H1 (cell line): Measurements from ENCODE around the gene ARHGDIB. TPM values are rescaled to one million over a fixed set of nuclear protein-coding genes. Genes with fewer than 3 reads are reported as not detected.

ENCODE experiments used
- CTCF ChIA-PET: fragments of 300-600 bp; sonication (Branson Sonifier 250); formaldehyde crosslinking; loops from one replicate; lab custom pipeline; 2021; ENCODE audit not compliant: partially characterized antibody; lab: Charles Lee
- POLR2A ChIA-PET: fragments of 300-600 bp; sonication (Branson Sonifier 250); formaldehyde crosslinking; loops from one replicate; lab custom pipeline; 2021; ENCODE audit warnings: inconsistent platforms; ENCODE audit not compliant: partially characterized antibody; lab: Charles Lee
- DNase-seq, 2 experiments: peaks; one replicate each; pipeline versions ENCODE4 v3.0.0 to v3.0.0-alpha.2; 2010 to 2022; ENCODE audit warnings: low spot score in 2 of 2, low read depth in 1 of 2, mixed read lengths in 1 of 2
- FAIRE-seq: peaks from 2 replicates; lab custom pipeline; 2011; peaks lifted over from hg19 to GRCh38; lab: Jason Lieb, UNC
- H2AFZ ChIP-seq: 2 replicates; pipeline ENCODE4 v1.8.1; 2012; ENCODE audit warnings: low read length, inconsistent platforms
- H2AK5ac ChIP-seq: 2 replicates; pipeline ENCODE4 v1.6.1; 2013; ENCODE audit warnings: low read depth, low read length
- H2BK120ac ChIP-seq: replicated peaks from 2 replicates; pipeline ENCODE3; 2013; ENCODE audit warnings: low read depth, low read length, inconsistent platforms
- H2BK12ac ChIP-seq: 2 replicates; pipeline ENCODE4 v1.6.1; 2013; ENCODE audit warnings: low read depth, low read length
- H2BK15ac ChIP-seq: 2 replicates; pipeline ENCODE4 v1.6.1; 2013; ENCODE audit warnings: low read length
- H2BK20ac ChIP-seq: 2 replicates; pipeline ENCODE4 v1.6.1; 2013; ENCODE audit warnings: low read length
- H2BK5ac ChIP-seq: 2 replicates; pipeline ENCODE4 v1.6.1; 2013; ENCODE audit warnings: low read depth, low read length
- H3K14ac ChIP-seq: 2 replicates; pipeline ENCODE4 v1.6.1; 2013; ENCODE audit warnings: inconsistent platforms; ENCODE audit not compliant: insufficient read length
- H3K18ac ChIP-seq: 2 replicates; pipeline ENCODE4 v1.6.1; 2013; ENCODE audit warnings: low read length; ENCODE audit errors: extremely low read depth
- H3K23ac ChIP-seq: 2 replicates; pipeline ENCODE4 v1.6.1; 2013; ENCODE audit warnings: inconsistent platforms; ENCODE audit not compliant: insufficient read length
- H3K23me2 ChIP-seq: 2 replicates; pipeline ENCODE4 v1.6.1; 2013; ENCODE audit warnings: low read depth, low read length
- H3K27ac ChIP-seq: 2 replicates; pipeline ENCODE4 v1.6.1; 2011; ENCODE audit warnings: low read depth, low read length, inconsistent platforms
- H3K27me3 ChIP-seq, 4 experiments: replicated peaks in 1 of 4; 1 replicate in 1 of 4; 2 replicates in 3 of 4; pipeline versions ENCODE4 v1.6.1 to v1.8.1; 2011 to 2013; ENCODE audit warnings: low read length in 3 of 4, mild to moderate bottlenecking in 3 of 4, inconsistent platforms in 2 of 4, mixed read lengths in 2 of 4, moderate library complexity in 1 of 4; ENCODE audit not compliant: control insufficient read depth in 3 of 4, insufficient read depth in 3 of 4; ENCODE audit errors: extremely low read depth in 1 of 4
- H3K36me3 ChIP-seq, 4 experiments: 2 replicates each; pipeline versions ENCODE4 v1.6.1 to v1.8.1; 2011 to 2013; ENCODE audit warnings: mild to moderate bottlenecking in 4 of 4, low read length in 3 of 4, moderate library complexity in 2 of 4, control low read depth in 1 of 4, inconsistent platforms in 1 of 4; ENCODE audit not compliant: insufficient read depth in 4 of 4, control insufficient read depth in 2 of 4
- H3K4ac ChIP-seq: replicated peaks from 2 replicates; pipeline ENCODE3; 2013; ENCODE audit warnings: low read length, low read depth, mixed read lengths, inconsistent platforms; ENCODE audit not compliant: insufficient read length
- H3K4me1 ChIP-seq, 4 experiments: replicated peaks in 1 of 4; 1 replicate in 1 of 4; 2 replicates in 3 of 4; pipeline versions ENCODE4 v1.6.1 to v1.8.1; 2011 to 2013; ENCODE audit warnings: low read length in 3 of 4, inconsistent platforms in 2 of 4, mixed read lengths in 1 of 4; ENCODE audit not compliant: insufficient read depth in 4 of 4, control insufficient read depth in 3 of 4
- H3K4me2 ChIP-seq, 2 experiments: 2 replicates each; pipeline versions ENCODE4 v1.6.1 to v1.8.1; 2011 to 2013; ENCODE audit warnings: low read depth in 2 of 2, low read length in 2 of 2, control low read depth in 1 of 2, inconsistent platforms in 1 of 2, mild to moderate bottlenecking in 1 of 2; ENCODE audit not compliant: insufficient read depth in 1 of 2
- H3K4me3 ChIP-seq, 4 experiments: fragments of 200-600, 300-600 bp in 1 of 4; sonication (generic), shearing (Covaris generic), sonication (Bioruptor Twin) in 1 of 4; 2 replicates each; pipeline versions ENCODE4 v1.5.1 to v1.8.1; 2011 to 2016; ENCODE audit warnings: low read length in 4 of 4, low read depth in 3 of 4, control low read depth in 2 of 4, inconsistent platforms in 2 of 4, mild to moderate bottlenecking in 2 of 4, mixed read lengths in 1 of 4, moderate library complexity in 1 of 4; ENCODE audit not compliant: insufficient read depth in 2 of 4; ENCODE audit errors: extremely low read depth in 1 of 4
- H3K56ac ChIP-seq: replicated peaks from 2 replicates; pipeline ENCODE3; 2013; ENCODE audit warnings: low read depth, mild to moderate bottlenecking, mixed read lengths, low read length, inconsistent platforms; ENCODE audit not compliant: insufficient read length
- H3K79me1 ChIP-seq: 2 replicates; pipeline ENCODE4 v1.6.1; 2013; ENCODE audit warnings: low read depth, low read length, control low read depth
- H3K79me2 ChIP-seq, 2 experiments: 2 replicates each; pipeline versions ENCODE4 v1.6.1 to v1.8.1; 2012 to 2013; ENCODE audit warnings: low read length in 2 of 2, mild to moderate bottlenecking in 2 of 2, inconsistent platforms in 1 of 2; ENCODE audit not compliant: insufficient read depth in 2 of 2, control insufficient read depth in 1 of 2
- H3K9ac ChIP-seq, 4 experiments: replicated peaks in 1 of 4; 1 replicate in 1 of 4; 2 replicates in 3 of 4; pipeline versions ENCODE4 v1.6.1 to v1.8.1; 2011 to 2013; ENCODE audit warnings: low read depth in 3 of 4, low read length in 3 of 4, control low read depth in 2 of 4, mild to moderate bottlenecking in 2 of 4, moderate library complexity in 2 of 4, inconsistent platforms in 1 of 4; ENCODE audit errors: extremely low read depth in 1 of 4
- H3K9me3 ChIP-seq, 2 experiments: 2 replicates each; pipeline versions ENCODE4 v1.6.1 to v1.8.1; 2012 to 2013; ENCODE audit warnings: mild to moderate bottlenecking in 2 of 2, moderate library complexity in 2 of 2, control low read depth in 1 of 2, inconsistent platforms in 1 of 2, low read depth in 1 of 2, low read length in 1 of 2, mixed read lengths in 1 of 2; ENCODE audit not compliant: insufficient read depth in 2 of 2
- H4K20me1 ChIP-seq, 2 experiments: replicated peaks in 1 of 2; 2 replicates each; pipeline versions ENCODE3 to v1.8.1; 2011 to 2013; ENCODE audit warnings: inconsistent platforms in 2 of 2, low read length in 2 of 2, mild to moderate bottlenecking in 1 of 2; ENCODE audit not compliant: insufficient read depth in 2 of 2, control insufficient read depth in 1 of 2
- H4K5ac ChIP-seq: 2 replicates; pipeline ENCODE4 v1.6.1; 2013; ENCODE audit warnings: low read length, low read depth, mixed read lengths, inconsistent platforms; ENCODE audit not compliant: insufficient read length
- H4K8ac ChIP-seq: 2 replicates; pipeline ENCODE4 v1.8.0; 2013; ENCODE audit warnings: mild to moderate bottlenecking, moderate library complexity, low read length, inconsistent platforms; ENCODE audit not compliant: insufficient read depth; ENCODE audit errors: extremely low read depth
- H4K91ac ChIP-seq: replicated peaks from 2 replicates; pipeline ENCODE3; 2013; ENCODE audit warnings: low read length, mixed read lengths, inconsistent platforms; ENCODE audit not compliant: insufficient read length
- BRCA1 ChIP-seq: IDR thresholded peaks from 2 replicates; pipeline ENCODE4 v1.6.1; 2012; ENCODE audit warnings: low read depth, low read length, improper control_type of control experiment
- EP300 ChIP-seq, 2 experiments: IDR thresholded peaks; 1 replicate in 1 of 2; 2 replicates in 1 of 2; pipeline ENCODE4 v1.6.1; 2011 to 2012; ENCODE audit warnings: low read depth in 2 of 2, low read length in 2 of 2, mild to moderate bottlenecking in 2 of 2, borderline replicate concordance in 1 of 2, inconsistent platforms in 1 of 2, moderate library complexity in 1 of 2
- EZH2 ChIP-seq: fragments of 200-600 bp; sonication (generic); IDR thresholded peaks from 2 replicates; pipeline ENCODE4 v1.7.1; 2012; ENCODE audit warnings: low read depth, mild to moderate bottlenecking, moderate library complexity, low read length, inconsistent platforms; ENCODE audit not compliant: severe bottlenecking
- GABPA ChIP-seq: IDR thresholded peaks from 2 replicates; pipeline ENCODE4 v1.6.1; 2011; ENCODE audit warnings: mild to moderate bottlenecking, low read length, moderate library complexity, borderline replicate concordance; ENCODE audit not compliant: insufficient read depth
- KDM4A ChIP-seq: IDR thresholded peaks from one replicate; pipeline ENCODE4 v1.7.1; 2012; ENCODE audit warnings: low read depth, mild to moderate bottlenecking, moderate library complexity, low read length, inconsistent platforms; ENCODE audit not compliant: severe bottlenecking
- RFX5 ChIP-seq: IDR thresholded peaks from 2 replicates; pipeline ENCODE4 v1.6.1; 2011; ENCODE audit warnings: low read depth, low read length, improper control_type of control experiment, borderline replicate concordance
- SIX5 ChIP-seq: IDR thresholded peaks from 2 replicates; pipeline ENCODE4 v1.6.1; 2011; ENCODE audit warnings: mild to moderate bottlenecking, low read depth, low read length
- SP4 ChIP-seq: IDR thresholded peaks from 2 replicates; pipeline ENCODE4 v1.6.1; 2012; ENCODE audit warnings: low read length, inconsistent platforms
- SRF ChIP-seq: IDR thresholded peaks from 2 replicates; pipeline ENCODE4 v1.6.1; 2011; ENCODE audit warnings: mild to moderate bottlenecking, low read depth, low read length, moderate library complexity
- TEAD4 ChIP-seq: IDR thresholded peaks from 2 replicates; pipeline ENCODE4 v1.6.1; 2012; ENCODE audit warnings: low read depth, low read length, inconsistent platforms, mixed read lengths
- YY1 ChIP-seq: IDR thresholded peaks from 2 replicates; pipeline ENCODE4 v1.6.1; 2011; ENCODE audit warnings: low read depth, mild to moderate bottlenecking, low read length
- ZNF274 ChIP-seq: IDR thresholded peaks from 2 replicates; pipeline ENCODE4 v1.7.0; 2012; ENCODE audit warnings: low read length, borderline replicate concordance; ENCODE audit errors: extremely low read depth
- WGBS, 2 experiments: shearing (Covaris generic) in 1 of 2; methylation state at CpG; one replicate each; pipeline versions ENCODE4 v1.1.6 to v1.1.7; 2013 to 2015; ENCODE audit warnings: low lambda C conversion rate in 2 of 2, mixed read lengths in 2 of 2, inconsistent platforms in 1 of 2, low coverage in 1 of 2, missing lambda C conversion rate in 1 of 2; ENCODE audit not compliant: insufficient replicate concordance in 2 of 2, insufficient coverage in 1 of 2, insufficient read length in 1 of 2; ENCODE audit errors: extremely low coverage in 1 of 2, missing lambda C conversion rate in 1 of 2; 5-methylcytosine and 5-hydroxymethylcytosine counted together
- polyA plus RNA-seq, 7 experiments: library from polyadenylated mRNA; depleted of rRNA in 3 of 7; stranded (reverse) in 5 of 7; unstranded in 2 of 7; fragments of >200 nt in 5 of 7; fragments of 200-250 nt in 2 of 7; gene quantifications; 1 replicate in 5 of 7; 2 replicates in 1 of 7; 4 replicates in 1 of 7; pipeline versions ENCODE4 v1.2.1 to v1.2.3, GENCODE V29; 2011 to 2013; ENCODE audit warnings: missing spikeins in 2 of 7, mixed read lengths in 2 of 7
- total RNA-seq: library from RNA; stranded (reverse); fragmentation: NEBNext Ultra II Directional; extraction: Animal tissue kit (Norgen Biotek cat#: 25700); gene quantifications from 2 replicates; pipeline ENCODE4 v1.2.1, GENCODE V29; 2021
- TF ChIP-seq, protein P1 (sequence below): IDR thresholded peaks from 2 replicates; pipeline ENCODE4 v1.6.1; 2011; ENCODE audit warnings: low read depth, mild to moderate bottlenecking, low read length; ENCODE audit not compliant: insufficient read depth

ARHGDIB gene
- total and polyA plus RNA-seq, 2 of the 8 experiments (the other 6 are each of a cell fraction or from before 2014, with no cell fraction given) = 0.82 to 1.3 TPM

DNA sequence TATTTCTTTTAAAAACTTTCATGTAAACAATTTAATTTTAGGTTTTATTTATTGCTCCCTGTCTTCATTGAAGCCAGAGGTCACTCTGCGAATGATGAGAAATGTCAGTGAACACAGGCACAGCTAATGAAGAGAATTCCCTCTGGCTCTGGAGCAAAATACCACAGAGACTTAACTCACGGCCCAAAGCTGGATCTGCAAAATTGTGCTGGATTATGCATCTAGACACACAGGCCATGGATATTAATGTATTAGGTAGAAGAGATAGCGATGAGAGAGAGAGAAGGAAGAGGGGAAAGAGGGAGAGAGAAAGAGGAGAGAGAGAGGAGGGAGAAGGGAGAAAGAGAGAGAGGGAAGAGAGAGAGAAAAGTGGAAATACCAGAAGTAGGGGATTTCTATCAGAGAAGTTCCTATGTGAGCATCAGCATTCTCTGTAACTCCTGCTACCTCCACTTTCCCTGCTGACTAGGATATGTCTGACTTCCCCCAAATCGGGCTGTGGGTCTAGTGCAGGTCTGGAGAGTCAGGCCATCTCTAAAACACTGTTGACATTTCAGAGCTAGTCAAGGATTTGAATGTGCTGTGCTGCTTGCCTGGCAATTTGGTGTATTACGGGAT, 3.7 kb downstream of the ARHGDIB start:
- no peak overlapping the region for H3K9ac ChIP-seq
- no peak overlapping the region for H4K8ac ChIP-seq
- no peak overlapping the region for H4K5ac ChIP-seq
- no peaks in the 10 kb centered on the region for H3K79me2 ChIP-seq
- no peak overlapping the region for H2AFZ ChIP-seq
- H3K56ac ChIP-seq = no peak overlapping the region
- H3K18ac ChIP-seq = no peak overlapping the region
- no peak overlapping the region for H3K4me2 ChIP-seq
- no peaks in the 10 kb centered on the region for H3K36me3 ChIP-seq
- no peak overlapping the region for H3K27ac ChIP-seq
- no peak overlapping the region for H3K4ac ChIP-seq
- H2BK120ac ChIP-seq = no peak overlapping the region
- no peak overlapping the region for H2BK20ac ChIP-seq
- DNase-seq (no peak), FAIRE-seq (no peak)
- no peak overlapping the region for H4K91ac ChIP-seq
- no peak overlapping the region for H2BK5ac ChIP-seq
- no peak overlapping the region for H3K14ac ChIP-seq
- no peaks in the 10 kb centered on the region for H3K4me1 ChIP-seq
- H2BK15ac ChIP-seq = no peak overlapping the region
- no peaks in the 10 kb centered on the region for H3K9me3 ChIP-seq
- ChIA-PET POLR2A (no interaction called here), CTCF (interaction anchor here (1.3 to 2.9 kb wide), 2 partner anchors 21 to 36 kb away, joined by 3 to 18 read pairs; partner anchors contain the start of gene ERP27)
- no peaks in the 10 kb centered on the region for H3K23me2 ChIP-seq
- H2BK12ac ChIP-seq = no peak overlapping the region
- H3K79me1 ChIP-seq = no peaks in the 10 kb centered on the region
- H2AK5ac ChIP-seq = no peak overlapping the region
- H3K23ac ChIP-seq = no peak overlapping the region
- 89 to 100% methylated on average over 1 to 5 of the region's 5 CpGs for WGBS, 2 experiments
- H4K20me1 ChIP-seq = no peaks in the 10 kb centered on the region
- no peak overlapping the region for H3K4me3 ChIP-seq
- H3K27me3 ChIP-seq = no peaks in the 10 kb centered on the region
- TF ChIP-seq KDM4A (no peak), SP4 (no peak), SIX5 (no peak), TEAD4 (no peak), EZH2 (no peak), GABPA (no peak), ZNF274 (no peak), EP300 (IDR thresholded peaks at IDR 0.05; ENCODE audit: borderline replicate concordance in 1 of 2, low read depth in 2 of 2, low read length in 2 of 2) (no peak), RFX5 (no peak), SRF (no peak), BRCA1 (no peak), YY1 (no peak)
- TF ChIP-seq, protein P1, sequence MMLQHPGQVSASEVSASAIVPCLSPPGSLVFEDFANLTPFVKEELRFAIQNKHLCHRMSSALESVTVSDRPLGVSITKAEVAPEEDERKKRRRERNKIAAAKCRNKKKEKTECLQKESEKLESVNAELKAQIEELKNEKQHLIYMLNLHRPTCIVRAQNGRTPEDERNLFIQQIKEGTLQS = no peak
